ENCODE data around the gene ZNF554.

The ZNF554 gene

DNA sequence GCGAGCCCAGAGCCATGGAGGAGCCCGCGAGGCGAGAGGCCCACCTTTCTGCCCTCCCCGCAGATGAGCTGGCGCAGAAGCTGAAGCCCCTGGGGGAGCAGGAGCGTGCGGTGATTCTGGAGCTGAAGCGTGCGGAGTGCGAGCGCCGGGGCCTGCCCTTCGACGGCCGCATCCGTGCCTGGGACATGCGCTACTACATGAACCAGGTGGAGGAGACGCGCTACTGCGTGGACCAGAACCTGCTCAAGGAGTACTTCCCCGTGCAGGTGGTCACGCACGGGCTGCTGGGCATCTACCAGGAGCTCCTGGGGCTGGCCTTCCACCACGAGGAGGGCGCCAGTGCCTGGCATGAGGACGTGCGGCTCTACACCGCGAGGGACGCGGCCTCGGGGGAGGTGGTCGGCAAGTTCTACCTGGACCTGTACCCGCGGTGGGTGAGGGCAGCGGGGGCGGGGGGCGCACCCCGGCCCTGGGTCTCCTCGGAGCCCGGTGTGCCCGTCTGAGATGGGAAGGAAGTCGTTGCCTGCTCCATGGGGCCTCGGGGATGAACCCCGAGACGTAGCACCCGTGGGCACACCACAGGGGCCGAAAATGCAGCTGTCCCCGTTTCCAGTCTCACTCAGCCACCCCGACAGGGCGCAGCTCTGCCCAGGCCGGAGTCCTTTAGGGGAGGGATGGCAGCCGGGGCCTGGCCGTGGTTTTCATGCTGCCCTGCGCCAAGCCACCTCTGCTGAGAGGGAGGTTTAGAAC is 12.1 kb upstream of the ZNF554 start:
- no peak overlapping the region for H3K27ac ChIP-seq
- no peak for DNase-seq (ENCODE audit: low spot score)
- TF ChIP-seq, protein P1, sequence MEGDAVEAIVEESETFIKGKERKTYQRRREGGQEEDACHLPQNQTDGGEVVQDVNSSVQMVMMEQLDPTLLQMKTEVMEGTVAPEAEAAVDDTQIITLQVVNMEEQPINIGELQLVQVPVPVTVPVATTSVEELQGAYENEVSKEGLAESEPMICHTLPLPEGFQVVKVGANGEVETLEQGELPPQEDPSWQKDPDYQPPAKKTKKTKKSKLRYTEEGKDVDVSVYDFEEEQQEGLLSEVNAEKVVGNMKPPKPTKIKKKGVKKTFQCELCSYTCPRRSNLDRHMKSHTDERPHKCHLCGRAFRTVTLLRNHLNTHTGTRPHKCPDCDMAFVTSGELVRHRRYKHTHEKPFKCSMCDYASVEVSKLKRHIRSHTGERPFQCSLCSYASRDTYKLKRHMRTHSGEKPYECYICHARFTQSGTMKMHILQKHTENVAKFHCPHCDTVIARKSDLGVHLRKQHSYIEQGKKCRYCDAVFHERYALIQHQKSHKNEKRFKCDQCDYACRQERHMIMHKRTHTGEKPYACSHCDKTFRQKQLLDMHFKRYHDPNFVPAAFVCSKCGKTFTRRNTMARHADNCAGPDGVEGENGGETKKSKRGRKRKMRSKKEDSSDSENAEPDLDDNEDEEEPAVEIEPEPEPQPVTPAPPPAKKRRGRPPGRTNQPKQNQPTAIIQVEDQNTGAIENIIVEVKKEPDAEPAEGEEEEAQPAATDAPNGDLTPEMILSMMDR (conservative IDR thresholded peaks at IDR 0.05; ENCODE audit: low read depth), result no peak
- POLR2A ChIA-PET (ENCODE audit: low non-redundant PET), result no interaction called here
- CTCF ChIA-PET, result interaction anchor here (0.6 kb wide), 1 partner anchor 34 kb away, joined by 6 read pairs; the partner anchor contains the start of gene ZNF555

DNA sequence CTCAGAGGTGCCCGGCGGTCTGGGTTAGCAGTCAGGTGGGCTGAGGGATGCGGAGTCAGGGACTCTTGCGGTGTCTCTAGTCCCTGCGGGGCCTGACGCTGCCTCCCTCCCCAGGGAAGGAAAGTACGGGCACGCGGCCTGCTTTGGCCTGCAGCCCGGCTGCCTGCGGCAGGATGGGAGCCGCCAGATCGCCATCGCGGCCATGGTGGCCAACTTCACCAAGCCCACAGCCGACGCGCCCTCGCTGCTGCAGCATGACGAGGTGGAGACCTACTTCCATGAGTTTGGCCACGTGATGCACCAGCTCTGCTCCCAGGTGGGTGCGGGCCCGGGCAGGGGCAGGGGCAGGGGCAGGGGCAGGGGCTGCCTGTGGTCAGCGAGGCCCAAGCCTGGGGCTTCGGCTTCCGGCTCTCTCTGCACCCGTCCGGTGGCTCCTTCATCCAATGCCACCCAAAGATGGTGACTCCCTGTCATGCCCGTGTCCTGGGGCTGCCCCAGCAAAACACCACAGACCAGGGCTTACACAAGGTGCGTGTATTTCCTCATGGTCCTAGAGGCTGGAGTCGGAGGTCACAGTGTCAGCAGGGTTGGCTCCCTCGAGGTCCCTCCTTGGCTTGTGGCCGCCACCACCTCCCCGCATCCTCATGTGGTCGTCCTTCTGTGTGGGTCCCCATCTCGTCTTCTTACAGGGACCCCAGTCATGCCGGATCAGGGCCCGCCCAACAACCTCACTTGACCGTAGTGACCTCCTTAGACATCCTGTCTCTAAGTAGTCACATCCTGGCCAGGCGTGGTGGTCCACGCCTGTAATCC is 11.3 kb upstream of the ZNF554 start:
- ChIA-PET POLR2A (ENCODE audit: low non-redundant PET) (no interaction called here), CTCF (interaction anchor here (0.6 kb wide), 1 partner anchor 33 kb away, joined by 6 read pairs; the partner anchor contains the start of gene ZNF555)
- DNase-seq (ENCODE audit: low spot score), result no peak
- no peak overlapping the region for H3K27ac ChIP-seq
- TF ChIP-seq, protein P1 (conservative IDR thresholded peaks at IDR 0.05; ENCODE audit: low read depth), result no peak

- TF ChIP-seq, protein P1 (conservative IDR thresholded peaks at IDR 0.05; ENCODE audit: low read depth), result no peak
- CTCF ChIA-PET, result no interaction called here
- no peak overlapping the region for H3K27ac ChIP-seq
- no peak for DNase-seq (ENCODE audit: low spot score)
- POLR2A ChIA-PET (ENCODE audit: low non-redundant PET), result no interaction called here
Measured at GRCh38 chr19:2809387-2810140, 10.1 kb upstream of the ZNF554 start.

- no peak for DNase-seq (ENCODE audit: low spot score)
- ChIA-PET POLR2A (ENCODE audit: low non-redundant PET) (no interaction called here), CTCF (interaction anchor here (0.6 kb wide), 2 partner anchors 10 to 30 kb away, joined by 3 read pairs; no protein-coding TSS in a partner anchor)
- TF ChIP-seq, protein P1 (conservative IDR thresholded peaks at IDR 0.05; ENCODE audit: low read depth), result no peak
- no peak overlapping the region for H3K27ac ChIP-seq
Measured at GRCh38 chr19:2810141-2811091, 9.3 kb upstream of the ZNF554 start.

GRCh38 chr19:2811221-2811722 is 8.4 kb upstream of the ZNF554 start:
- TF ChIP-seq, protein P1 (conservative IDR thresholded peaks at IDR 0.05; ENCODE audit: low read depth), result no peak
- CTCF ChIA-PET, result interaction anchor here (0.6 kb wide), 1 partner anchor 9 kb away, joined by 3 read pairs; no protein-coding TSS in a partner anchor
- no peak for DNase-seq (ENCODE audit: low spot score)
- H3K27ac ChIP-seq, result no peak overlapping the region
- POLR2A ChIA-PET (ENCODE audit: low non-redundant PET), result no interaction called here
